Panc1 (cell line): ENCODE data around the gene VWA7.

ENCODE experiments used
- CTCF ChIP-seq: fragments of 450-650 bp; IDR thresholded peaks from 2 replicates; pipeline ENCODE4 v1.5.1; 2017; ENCODE audit warnings: mild to moderate bottlenecking
- SIN3A ChIP-seq: IDR thresholded peaks from 2 replicates; pipeline ENCODE4 v1.6.1; 2012; ENCODE audit warnings: low read depth, mild to moderate bottlenecking, low read length, moderate library complexity, borderline replicate concordance; ENCODE audit not compliant: insufficient read depth

GRCh38 chr6:31750411-31751022, 26.6 kb downstream of the VWA7 start:
- TF ChIP-seq CTCF (no peak), SIN3A (no peak)
